ENCODE measurements around the gene TM6SF1.
"Not testable (repeated sequence)": the region's sequence is repeated elsewhere in the genome, so short reads cannot be mapped to it uniquely, and the experiment has no call there.

The TM6SF1 gene

GRCh38 chr15:83106994-83107840, at the start of gene TM6SF1:
Gene TM6SF1, plus strand, starts transcription at chr15:83107645. Its CDS starts 36 bp downstream, at chr15:83107681.
- DNase-seq, result peak; percentile 6

GRCh38 chr15:83057696-83058376, 49.6 kb upstream of the TM6SF1 start:
- no peak for DNase-seq

- no peak for DNase-seq
Observed at GRCh38 chr15:83061680-83062079, 45.8 kb upstream of the TM6SF1 start.

GRCh38 chr15:83062768-83063180, 44.7 kb upstream of the TM6SF1 start:
- no peak for DNase-seq

GRCh38 chr15:83063551-83063950, 43.9 kb upstream of the TM6SF1 start:
- DNase-seq, result no peak

- DNase-seq, result no peak
Observed at GRCh38 chr15:83064859-83065258, 42.6 kb upstream of the TM6SF1 start.

GRCh38 chr15:83065431-83065830, 42.0 kb upstream of the TM6SF1 start:
- no peak for DNase-seq

- DNase-seq, result no peak
Observed at GRCh38 chr15:83066034-83066733, 41.3 kb upstream of the TM6SF1 start.

- peak; percentile 73 for DNase-seq
Observed at GRCh38 chr15:83066734-83067637, 40.5 kb upstream of the TM6SF1 start, which contains the start of gene BTBD1. Gene BTBD1, minus strand, starts transcription at chr15:83067252. Its CDS starts 101 bp downstream, at chr15:83067151.

- DNase-seq, result no peak
Observed at GRCh38 chr15:83067638-83067962, 39.8 kb upstream of the TM6SF1 start.

- no peak for DNase-seq
Observed at GRCh38 chr15:83068054-83068453, 39.4 kb upstream of the TM6SF1 start.

- peak; percentile 10 for DNase-seq
Observed at GRCh38 chr15:83069211-83069642, 38.2 kb upstream of the TM6SF1 start.

GRCh38 chr15:83077491-83078230, 29.8 kb upstream of the TM6SF1 start:
- DNase-seq, result no peak

GRCh38 chr15:83078712-83079111, 28.7 kb upstream of the TM6SF1 start:
- DNase-seq, result no peak

- DNase-seq, result no peak
Observed at GRCh38 chr15:83081256-83082014, 26.0 kb upstream of the TM6SF1 start.

GRCh38 chr15:83082730-83083386, 24.6 kb upstream of the TM6SF1 start:
- DNase-seq, result no peak

- DNase-seq, result not testable (repeated sequence)
Observed at GRCh38 chr15:83085461-83085860, 22.0 kb upstream of the TM6SF1 start.

GRCh38 chr15:83085864-83086552, 21.4 kb upstream of the TM6SF1 start:
- not testable (repeated sequence) for DNase-seq

- DNase-seq, result no peak
Observed at GRCh38 chr15:83087576-83087975, 19.9 kb upstream of the TM6SF1 start.

- no peak for DNase-seq
Observed at GRCh38 chr15:83088876-83089275, 18.6 kb upstream of the TM6SF1 start.

Data from activated gamma-delta T cell treated with Interleukin-2 at 50 U/mL for 16 hours (primary cell).